ENCODE measurements around the gene CBX8.

GRCh38 chr17:79742951-79743476 is 53.9 kb downstream of the CBX8 start:
- TF ChIP-seq POLR2AphosphoS5 (IDR thresholded peaks at IDR 0.05; ENCODE audit: low read depth, low read length) (no peak), SPI1 (IDR thresholded peaks at IDR 0.05; ENCODE audit: low read depth, low read length) (no peak)
